NCI-H146 (cell line): ENCODE measurements around the gene FKBP3.
"Not testable (repeated sequence)": the region's sequence is repeated elsewhere in the genome, so short reads cannot be mapped to it uniquely, and the experiment has no call there.

Experiments used
- DNase-seq: peaks from one replicate; lab custom pipeline; 2025; lab: John Stamatoyannopoulos, UW

The FKBP3 gene

GRCh38 chr14:45112896-45113781 lies 21.1 kb downstream of the FKBP3 start:
- peak; percentile 54 for DNase-seq

GRCh38 chr14:45104561-45104960 lies 29.7 kb downstream of the FKBP3 start:
- DNase-seq, result no peak

- DNase-seq, result no peak
Observed at GRCh38 chr14:45103806-45104205, 30.5 kb downstream of the FKBP3 start.

- DNase-seq, result no peak
Observed at GRCh38 chr14:45096218-45096617, 38.1 kb downstream of the FKBP3 start.

GRCh38 chr14:45095143-45095542 lies 39.1 kb downstream of the FKBP3 start:
- no peak for DNase-seq

GRCh38 chr14:45094275-45094674 lies 40.0 kb downstream of the FKBP3 start:
- no peak for DNase-seq

- DNase-seq, result no peak
Observed at GRCh38 chr14:45091710-45092109, 42.6 kb downstream of the FKBP3 start.

GRCh38 chr14:45089813-45090212 lies 44.5 kb downstream of the FKBP3 start:
- no peak for DNase-seq

GRCh38 chr14:45084946-45085346 lies 49.3 kb downstream of the FKBP3 start:
- no peak for DNase-seq

- peak; percentile 93 for DNase-seq
Observed at GRCh38 chr14:45083976-45084722, 50.1 kb downstream of the FKBP3 start, which contains the start of gene PRPF39. TSS of gene PRPF39 (plus strand) at chr14:45084116. CDS start at chr14:45095240, 11,124 bp downstream.

GRCh38 chr14:45083617-45083975 lies 50.7 kb downstream of the FKBP3 start:
- DNase-seq, result no peak

- no peak for DNase-seq
Observed at GRCh38 chr14:45082420-45082819, 51.9 kb downstream of the FKBP3 start.

- DNase-seq, result not testable (repeated sequence)
Observed at GRCh38 chr14:45081096-45081495, 53.2 kb downstream of the FKBP3 start.

- DNase-seq, result not testable (repeated sequence)
Observed at GRCh38 chr14:45080416-45080968, 53.8 kb downstream of the FKBP3 start.

GRCh38 chr14:45078323-45078722 lies 56.0 kb downstream of the FKBP3 start:
- DNase-seq, result no peak

GRCh38 chr14:45073231-45073879 lies 60.9 kb downstream of the FKBP3 start:
- DNase-seq, result no peak

GRCh38 chr14:45072126-45072525 lies 62.2 kb downstream of the FKBP3 start:
- DNase-seq, result no peak

- no peak for DNase-seq
Observed at GRCh38 chr14:45070215-45070614, 64.1 kb downstream of the FKBP3 start.

GRCh38 chr14:45068396-45068795 lies 65.9 kb downstream of the FKBP3 start:
- no peak for DNase-seq

GRCh38 chr14:45066667-45067066 lies 67.6 kb downstream of the FKBP3 start:
- no peak for DNase-seq

- DNase-seq, result no peak
Observed at GRCh38 chr14:45065956-45066355, 68.3 kb downstream of the FKBP3 start.
